GM21360 (cell line): ENCODE measurements around the gene ULBP3.
"Not testable (repeated sequence)": the region's sequence is repeated elsewhere in the genome, so short reads cannot be mapped to it uniquely, and the experiment has no call there.

ENCODE experiments used
- ATAC-seq: cut with Tn5 transposase; IDR thresholded peaks from one replicate; pipeline ENCODE4 v1.9.1; 2021; ENCODE audit warnings: mild to moderate bottlenecking, moderate library complexity; ENCODE audit not compliant: unreplicated experiment

ULBP3 gene

GRCh38 chr6:150017186-150017521 is 51.8 kb downstream of the ULBP3 start:
- not testable (repeated sequence) for ATAC-seq

GRCh38 chr6:150016324-150017185 is 52.4 kb downstream of the ULBP3 start:
- ATAC-seq, result no peak

GRCh38 chr6:150015281-150016001 is 53.5 kb downstream of the ULBP3 start:
- not testable (repeated sequence) for ATAC-seq

GRCh38 chr6:150014623-150015280 is 54.2 kb downstream of the ULBP3 start:
- ATAC-seq, result not testable (repeated sequence)

- ATAC-seq, result not testable (repeated sequence)
Observed at GRCh38 chr6:150013785-150014622, 54.9 kb downstream of the ULBP3 start.

GRCh38 chr6:150012846-150013784 is 55.8 kb downstream of the ULBP3 start:
- ATAC-seq, result not testable (repeated sequence)
